Measurements from ENCODE around the gene METTL1. TPM values are rescaled to one million over a fixed set of nuclear protein-coding genes. Genes with fewer than 3 reads are reported as not detected.

Gene METTL1
- total RNA-seq, 1 donor from 2014 or later, result 13.4 TPM

DNA sequence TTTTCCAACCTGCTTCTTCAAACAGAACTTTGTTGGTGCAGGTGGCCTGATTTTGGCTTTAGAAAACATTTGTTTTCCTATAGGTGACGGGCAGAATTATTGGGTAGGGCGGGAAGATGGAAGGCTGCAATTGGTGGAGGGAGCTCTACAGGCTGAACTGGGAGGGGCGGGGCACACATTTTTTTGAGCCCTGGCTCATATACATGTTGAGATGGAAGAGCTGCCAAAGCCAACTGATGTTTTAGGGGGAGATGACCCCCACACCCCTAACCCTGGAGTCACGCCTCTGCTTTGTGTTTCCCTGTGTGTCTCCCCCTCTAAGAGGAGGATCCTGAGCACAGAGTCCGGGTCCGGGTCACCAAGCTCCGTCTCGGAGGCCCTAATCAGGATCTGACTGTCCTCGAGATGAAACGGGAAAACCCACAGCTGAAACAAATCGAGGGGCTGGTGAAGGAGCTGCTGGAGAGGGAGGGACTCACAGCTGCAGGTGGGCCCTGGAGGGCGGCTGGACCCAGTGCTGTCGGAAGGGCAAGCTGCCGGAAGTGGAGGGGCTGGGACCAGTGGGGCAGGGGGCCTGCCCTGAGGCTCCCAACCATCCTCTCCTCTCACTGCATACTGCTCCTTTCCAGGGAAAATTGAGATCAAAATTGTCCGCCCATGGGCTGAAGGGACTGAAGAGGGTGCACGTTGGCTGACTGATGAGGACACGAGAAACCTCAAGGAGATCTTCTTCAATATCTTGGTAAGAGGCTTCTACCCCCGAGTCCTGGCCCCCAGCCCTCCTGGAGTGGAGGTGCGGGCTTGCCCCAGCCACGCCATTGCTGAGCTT lies 51.9 kb downstream of the METTL1 start:
- ATAC-seq (no peak), DNase-seq (ENCODE audit: low spot score) (no peak)
- intact Hi-C loops (cut with DNase I), result no loop called here

DNA sequence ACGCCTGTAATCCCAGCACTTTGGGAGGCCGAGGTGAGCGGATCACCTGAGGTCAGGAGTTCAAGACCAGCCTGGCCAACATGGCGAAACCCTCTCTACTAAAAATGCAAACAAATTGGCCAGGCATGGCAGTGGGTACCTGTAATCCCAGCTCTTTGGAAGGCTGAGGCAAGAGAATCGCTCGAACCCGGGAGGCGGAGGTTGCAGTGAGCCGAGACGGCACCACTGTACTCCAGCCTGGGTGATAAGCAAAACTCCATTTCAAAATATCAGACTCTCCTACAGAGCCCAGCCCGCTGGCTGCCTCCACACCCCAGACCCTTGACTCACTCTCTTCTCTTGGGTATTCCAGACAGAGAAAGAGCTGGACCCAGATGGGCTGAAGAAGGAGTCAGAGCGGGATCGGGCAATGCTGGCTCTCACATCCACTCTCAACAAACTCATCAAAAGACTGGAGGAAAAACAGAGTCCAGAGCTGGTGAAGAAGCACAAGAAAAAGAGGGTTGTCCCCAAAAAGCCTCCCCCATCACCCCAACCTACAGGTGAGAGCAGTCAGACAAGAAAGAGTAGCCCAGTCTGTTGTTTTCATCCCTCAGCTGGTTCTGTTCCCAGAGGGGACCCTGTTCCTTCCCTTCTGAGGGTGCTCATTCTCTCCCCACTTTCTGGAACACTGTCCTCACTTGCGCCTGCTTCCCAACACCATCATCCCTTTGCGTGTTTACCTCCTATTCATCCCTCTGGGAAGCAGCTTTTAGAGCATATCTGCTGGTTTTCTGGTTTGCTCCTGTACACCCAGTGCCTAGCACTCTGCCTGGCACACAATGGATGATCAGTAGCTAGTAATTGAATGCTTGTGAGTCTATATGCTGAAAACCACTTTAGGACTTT lies 53.0 kb downstream of the METTL1 start:
- intact Hi-C loops (cut with DNase I), result no loop called here
- DNase-seq (ENCODE audit: low spot score) (no peak), ATAC-seq (no peak)

Small RNAs within 50 kb of the gene (microRNA-seq; reads per million reads assigned to microRNA genes)
- gene MIR6759, result not detected

Other genes with a start within 250 kb of the METTL1 start
- 76.2 TPM for gene MBD6, start 249.3 kb downstream of the METTL1 start, total RNA-seq
- 104 TPM for gene DCTN2, start 224.9 kb downstream of the METTL1 start, total RNA-seq
- 5.6 TPM for gene KIF5A, start 222.1 kb downstream of the METTL1 start, total RNA-seq
- gene PIP4K2C, start 180.9 kb downstream of the METTL1 start, total RNA-seq, result 26.0 TPM
- gene DTX3, start 167.3 kb downstream of the METTL1 start, total RNA-seq, result 42.9 TPM
- gene ARHGEF25, start 160.7 kb downstream of the METTL1 start, total RNA-seq, result 61.3 TPM
- gene B4GALNT1, start 138.9 kb downstream of the METTL1 start, total RNA-seq, result 16.6 TPM
- gene OS9, start 78.0 kb downstream of the METTL1 start, total RNA-seq, result 230 TPM
- gene AGAP2, start 33.4 kb downstream of the METTL1 start, total RNA-seq, result 4.0 TPM
- gene TSPAN31, start 27.1 kb downstream of the METTL1 start, total RNA-seq, result 37.1 TPM
- gene CDK4, start 19.8 kb downstream of the METTL1 start, total RNA-seq, result 54.0 TPM
- 10.6 TPM for gene MARCHF9, start 17.0 kb downstream of the METTL1 start, total RNA-seq
- 0.98 TPM for gene CYP27B1, start 5.0 kb downstream of the METTL1 start, total RNA-seq
- gene EEF1AKMT3, start 509 bp upstream of the METTL1 start, total RNA-seq, result 11.8 TPM
- gene TSFM, start 10.7 kb upstream of the METTL1 start, total RNA-seq, result 14.6 TPM
- gene AVIL, start 46.6 kb upstream of the METTL1 start, total RNA-seq, result 7.3 TPM
- gene CTDSP2, start 74.6 kb upstream of the METTL1 start, total RNA-seq, result 202 TPM
- 8.5 TPM for gene ATP23, start 169.5 kb upstream of the METTL1 start, total RNA-seq